ENCODE measurements around the gene PACS1.
A peak's percentile ranks its signal among the peaks of the same experiment; 100 is the strongest.
"Not testable (repeated sequence)": the region's sequence is repeated elsewhere in the genome, so short reads cannot be mapped to it uniquely, and the experiment has no call there.

Gene PACS1

GRCh38 chr11:66253081-66253480, 183.0 kb downstream of the PACS1 start:
- not testable (repeated sequence) for DNase-seq (ENCODE audit: low read depth in 2 of 2)

GRCh38 chr11:66258473-66258893, 188.4 kb downstream of the PACS1 start:
- no peak for DNase-seq (ENCODE audit: low read depth in 2 of 2)

- no peak for DNase-seq (ENCODE audit: low read depth in 2 of 2)
Observed at GRCh38 chr11:66259225-66259624, 189.2 kb downstream of the PACS1 start.

- no peak for DNase-seq (ENCODE audit: low read depth in 2 of 2)
Observed at GRCh38 chr11:66259956-66260355, 189.9 kb downstream of the PACS1 start.

- no peak for DNase-seq (ENCODE audit: low read depth in 2 of 2)
Observed at GRCh38 chr11:66261578-66261977, 191.5 kb downstream of the PACS1 start.

- DNase-seq (ENCODE audit: low read depth in 2 of 2), result no peak
Observed at GRCh38 chr11:66262191-66262590, 192.1 kb downstream of the PACS1 start.

- no peak for DNase-seq (ENCODE audit: low read depth in 2 of 2)
Observed at GRCh38 chr11:66262696-66263095, 192.6 kb downstream of the PACS1 start.

- DNase-seq (ENCODE audit: low read depth in 2 of 2), result no peak
Observed at GRCh38 chr11:66263231-66263630, 193.2 kb downstream of the PACS1 start.

GRCh38 chr11:66263785-66264184, 193.7 kb downstream of the PACS1 start:
- DNase-seq (ENCODE audit: low read depth in 2 of 2), result no peak

GRCh38 chr11:66264383-66264782, 194.3 kb downstream of the PACS1 start:
- DNase-seq (ENCODE audit: low read depth in 2 of 2), result no peak

- peak in 1 of 2 donors; percentile 40 for DNase-seq (ENCODE audit: low read depth in 2 of 2)
Observed at GRCh38 chr11:66264914-66265313, 194.8 kb downstream of the PACS1 start.

GRCh38 chr11:66265531-66266377, 195.7 kb downstream of the PACS1 start:
- no peak for DNase-seq (ENCODE audit: low read depth in 2 of 2)

- no peak for DNase-seq (ENCODE audit: low read depth in 2 of 2)
Observed at GRCh38 chr11:66266378-66267038, 196.4 kb downstream of the PACS1 start.

GRCh38 chr11:66267039-66267378, 196.9 kb downstream of the PACS1 start:
- DNase-seq (ENCODE audit: low read depth in 2 of 2), result no peak

- DNase-seq (ENCODE audit: low read depth in 2 of 2), result peak; percentile 78 to 82
Observed at GRCh38 chr11:66267379-66268243, 197.5 kb downstream of the PACS1 start.

- peak; percentile 99 to 100 for DNase-seq (ENCODE audit: low read depth in 2 of 2)
Observed at GRCh38 chr11:66268244-66268951, 198.3 kb downstream of the PACS1 start, which contains the start of gene RAB1B. Gene RAB1B (plus strand): TSS chr11:66268639. CDS start chr11:66268680, 41 bp downstream.

- DNase-seq (ENCODE audit: low read depth in 2 of 2), result no peak
Observed at GRCh38 chr11:66268952-66269905, 199.2 kb downstream of the PACS1 start.

- DNase-seq (ENCODE audit: low read depth in 2 of 2), result no peak
Observed at GRCh38 chr11:66271816-66272215, 201.7 kb downstream of the PACS1 start.

GRCh38 chr11:66272596-66272995, 202.5 kb downstream of the PACS1 start:
- no peak for DNase-seq (ENCODE audit: low read depth in 2 of 2)

- no peak for DNase-seq (ENCODE audit: low read depth in 2 of 2)
Observed at GRCh38 chr11:66274219-66274618, 204.1 kb downstream of the PACS1 start.
